GM18526 (cell line): ENCODE measurements around the gene GRID1.

Experiments
- POLR2A ChIP-seq: IDR thresholded peaks from 3 replicates; pipeline ENCODE4 v1.6.1; 2011; ENCODE audit not compliant: insufficient read length; ENCODE audit errors: extremely low read depth

The GRID1 gene

DNA sequence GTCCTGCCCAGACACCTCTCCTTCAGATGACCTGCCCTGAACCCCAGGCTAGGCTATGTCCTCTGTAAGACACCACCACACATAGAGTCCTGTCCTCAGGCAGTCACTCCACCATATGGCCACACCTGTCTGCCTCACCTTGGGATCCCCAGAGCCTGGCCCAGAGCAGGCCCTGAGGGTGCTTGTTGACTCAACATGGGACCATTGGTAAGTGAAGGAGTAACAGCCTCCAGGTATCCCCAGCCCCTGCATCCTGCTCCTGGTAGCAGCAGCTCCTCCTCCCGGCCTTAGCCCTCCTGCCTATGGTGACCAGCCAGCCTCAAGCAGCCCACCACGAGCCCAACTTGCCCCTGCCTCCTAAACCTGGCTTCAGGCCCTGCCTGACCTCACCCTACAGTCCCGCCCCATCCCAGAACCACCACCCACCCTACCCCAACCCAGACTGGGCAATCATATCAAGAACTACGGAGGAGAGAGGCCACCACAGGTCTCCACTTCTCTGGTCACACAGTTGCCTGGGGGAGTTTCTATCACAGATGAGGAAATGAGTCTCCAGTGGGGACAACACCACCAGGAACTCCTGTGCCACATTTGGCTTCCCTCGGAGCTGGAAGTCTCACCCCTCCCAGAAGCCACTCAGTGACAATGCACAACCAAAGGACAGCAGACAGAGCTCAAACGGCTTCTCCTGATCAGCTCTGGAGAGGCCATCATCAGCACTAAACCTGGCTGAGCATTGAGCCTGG is 136.6 kb downstream of the GRID1 start:
- TF ChIP-seq POLR2A = no peak

GRCh38 chr10:86229376-86229775 is 137.2 kb downstream of the GRID1 start:
- TF ChIP-seq POLR2A = no peak

GRCh38 chr10:86227501-86228258 is 138.9 kb downstream of the GRID1 start:
- no peak for TF ChIP-seq POLR2A

- TF ChIP-seq POLR2A = no peak
Observed at GRCh38 chr10:86226781-86227201, 139.8 kb downstream of the GRID1 start.

DNA sequence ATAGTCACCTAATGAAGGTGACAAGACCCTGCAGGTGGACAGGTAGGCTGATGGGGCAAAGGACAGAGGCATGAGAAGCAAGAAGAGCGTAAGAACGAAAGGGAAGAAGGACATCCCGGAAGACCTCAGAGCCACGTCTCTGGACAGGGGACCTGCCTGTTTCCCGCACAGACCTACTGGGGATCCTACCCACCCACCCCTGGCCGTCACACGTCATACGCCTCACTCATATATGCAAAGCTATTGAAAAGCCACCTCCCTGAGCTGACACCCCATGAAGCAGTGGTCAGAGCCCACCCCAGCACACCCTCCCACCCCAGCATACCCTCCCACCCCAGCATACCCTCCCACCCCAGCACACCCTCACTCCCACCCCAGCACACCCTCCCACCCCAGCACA is 140.6 kb downstream of the GRID1 start:
- TF ChIP-seq POLR2A = no peak

GRCh38 chr10:86225103-86225782 is 141.4 kb downstream of the GRID1 start:
- TF ChIP-seq POLR2A = no peak

GRCh38 chr10:86224354-86225102 is 142.1 kb downstream of the GRID1 start:
- TF ChIP-seq POLR2A = no peak

GRCh38 chr10:86223256-86223655 is 143.3 kb downstream of the GRID1 start:
- no peak for TF ChIP-seq POLR2A

DNA sequence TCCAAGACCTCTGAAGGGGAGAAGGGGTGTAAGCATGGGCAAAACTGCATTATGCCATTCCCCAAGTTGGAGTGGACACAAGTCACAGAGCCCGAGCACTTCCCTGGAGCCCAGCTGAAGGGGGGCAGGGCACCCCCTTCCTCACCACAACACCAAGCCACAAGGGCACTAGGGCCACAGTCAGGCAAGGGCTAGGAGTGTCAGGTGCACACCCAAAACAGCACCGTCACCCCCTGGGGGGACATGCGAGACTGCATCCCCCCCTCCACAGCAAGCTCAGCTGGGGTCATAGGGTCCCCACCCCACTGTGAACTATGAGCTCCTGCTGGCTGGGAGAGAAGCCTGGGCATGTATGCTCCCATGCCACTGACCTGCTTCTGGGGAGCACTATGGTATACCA is 143.9 kb downstream of the GRID1 start:
- no peak for TF ChIP-seq POLR2A

- no peak for TF ChIP-seq POLR2A
Observed at GRCh38 chr10:86222336-86222650, 144.3 kb downstream of the GRID1 start.

DNA sequence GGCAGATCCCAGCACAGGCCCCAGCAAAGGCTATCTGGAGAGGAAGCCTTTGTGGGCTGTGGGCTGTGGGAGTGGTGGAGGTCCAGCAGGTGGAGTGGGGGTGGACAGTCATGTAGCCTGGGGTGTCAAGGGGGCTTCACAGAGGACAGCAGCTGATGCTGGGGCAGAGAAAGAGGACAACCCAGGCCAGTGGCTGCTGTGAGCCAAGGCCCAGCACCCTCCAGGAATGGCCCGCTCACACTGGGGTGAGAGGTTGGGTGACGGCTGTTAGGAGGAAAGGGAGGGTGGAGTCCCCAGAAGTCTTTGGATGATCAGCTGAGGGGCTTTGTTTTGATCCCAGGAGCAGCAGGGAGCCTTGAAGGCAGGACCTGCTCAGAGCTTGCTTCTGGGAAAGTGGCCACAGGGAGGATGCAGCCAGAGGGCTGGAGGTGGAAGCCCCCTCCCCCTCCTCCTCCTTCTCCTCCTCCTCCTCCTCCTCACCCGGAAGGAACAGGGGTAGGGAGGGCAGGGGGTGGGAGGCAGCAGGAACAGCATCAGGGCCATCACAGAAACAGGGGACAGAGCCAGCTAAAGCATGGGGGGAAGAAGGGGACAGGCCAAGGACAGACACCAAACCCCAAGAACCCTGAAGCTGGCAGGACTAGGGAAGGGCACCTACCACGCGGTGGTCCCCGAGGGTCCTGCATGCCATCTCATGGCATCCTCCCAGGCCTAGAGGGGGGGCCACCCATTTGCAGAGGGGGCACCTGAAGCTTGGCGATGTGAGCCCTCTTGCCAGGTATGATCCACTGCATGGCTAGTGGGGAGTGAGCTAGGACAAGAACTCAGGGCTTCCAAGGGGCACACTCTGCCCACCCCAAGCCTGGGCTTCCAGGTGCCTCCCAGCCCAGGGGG is 144.9 kb downstream of the GRID1 start:
- TF ChIP-seq POLR2A = no peak

DNA sequence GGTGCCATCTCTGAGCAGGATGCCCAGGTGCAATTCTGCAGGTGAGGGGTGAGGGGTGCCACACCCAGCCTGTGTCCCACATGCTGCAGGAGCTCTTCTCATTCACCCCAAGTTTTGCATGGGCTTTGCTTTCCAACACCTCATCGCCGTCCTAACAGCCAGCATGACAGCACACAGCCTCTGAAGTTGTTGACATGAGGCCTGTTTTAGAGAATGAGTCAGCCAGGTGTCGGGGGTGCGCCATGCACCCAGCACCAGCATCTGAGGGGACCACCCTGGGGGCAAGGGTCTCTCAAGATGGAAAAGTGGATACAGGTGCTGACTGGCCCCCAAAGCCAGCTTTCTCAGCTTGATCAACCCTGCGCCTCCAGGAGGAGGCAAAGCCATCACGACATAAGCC is 146.0 kb downstream of the GRID1 start:
- no peak for TF ChIP-seq POLR2A

DNA sequence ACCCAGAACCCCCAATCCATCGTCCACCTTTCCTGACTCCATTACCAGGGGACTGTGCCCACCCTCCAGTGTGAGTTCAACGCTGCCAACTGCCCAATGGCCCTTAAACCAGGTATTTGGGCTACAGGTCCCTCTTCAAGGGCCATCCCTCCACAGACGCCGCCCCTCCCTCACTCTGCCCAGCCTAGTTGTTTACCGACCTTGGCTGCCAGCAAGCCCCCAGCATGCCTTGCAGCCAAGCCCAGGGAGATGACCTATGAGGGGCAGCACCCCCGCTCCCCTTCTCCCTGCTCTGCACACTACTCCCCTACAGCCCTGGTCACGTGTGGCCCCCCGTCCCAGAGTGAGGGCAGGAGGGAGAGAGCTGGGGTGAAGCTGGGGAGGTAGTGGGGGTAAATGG is 147.3 kb downstream of the GRID1 start:
- TF ChIP-seq POLR2A = no peak

GRCh38 chr10:86218842-86219241 is 147.8 kb downstream of the GRID1 start:
- TF ChIP-seq POLR2A = no peak

DNA sequence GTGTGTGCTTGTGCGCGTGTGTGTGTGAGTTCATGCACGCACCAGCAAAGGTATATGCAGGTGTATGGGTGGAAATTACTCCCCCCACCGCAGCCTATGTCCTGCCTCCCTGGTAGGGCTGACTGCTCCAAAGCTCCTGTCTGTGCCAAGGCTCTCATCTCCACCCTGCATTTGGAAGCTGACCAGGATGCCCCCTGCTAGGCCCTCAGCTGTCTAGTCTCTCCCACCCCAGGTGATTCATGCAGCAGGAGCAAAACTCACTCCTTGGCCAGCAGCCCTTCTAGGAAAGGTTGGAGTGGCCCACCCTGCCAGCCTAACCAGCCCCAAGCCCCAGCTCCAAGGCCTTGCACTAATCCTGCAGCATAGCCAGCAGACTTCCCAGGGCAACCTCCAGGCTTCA is 148.4 kb downstream of the GRID1 start:
- TF ChIP-seq POLR2A = no peak
